Fibroblast of pulmonary artery (primary cell): Measurements from ENCODE around the gene SCN2B.

ENCODE experiments used
- DNase-seq: peaks from one replicate; pipeline ENCODE4 v3.0.0-alpha.2; 2010; ENCODE audit warnings: low read depth
- H3K4me3 ChIP-seq: replicated peaks from 2 replicates; pipeline ENCODE4 v1.5.1; 2011; ENCODE audit warnings: low read depth, mild to moderate bottlenecking, control low read depth, low read length, moderate library complexity
- CTCF ChIP-seq: IDR thresholded peaks from 2 replicates; pipeline ENCODE4 v1.5.1; 2011; ENCODE audit warnings: mild to moderate bottlenecking, control low read depth, low read length, inconsistent platforms; ENCODE audit errors: missing control alignments

Gene SCN2B

DNA sequence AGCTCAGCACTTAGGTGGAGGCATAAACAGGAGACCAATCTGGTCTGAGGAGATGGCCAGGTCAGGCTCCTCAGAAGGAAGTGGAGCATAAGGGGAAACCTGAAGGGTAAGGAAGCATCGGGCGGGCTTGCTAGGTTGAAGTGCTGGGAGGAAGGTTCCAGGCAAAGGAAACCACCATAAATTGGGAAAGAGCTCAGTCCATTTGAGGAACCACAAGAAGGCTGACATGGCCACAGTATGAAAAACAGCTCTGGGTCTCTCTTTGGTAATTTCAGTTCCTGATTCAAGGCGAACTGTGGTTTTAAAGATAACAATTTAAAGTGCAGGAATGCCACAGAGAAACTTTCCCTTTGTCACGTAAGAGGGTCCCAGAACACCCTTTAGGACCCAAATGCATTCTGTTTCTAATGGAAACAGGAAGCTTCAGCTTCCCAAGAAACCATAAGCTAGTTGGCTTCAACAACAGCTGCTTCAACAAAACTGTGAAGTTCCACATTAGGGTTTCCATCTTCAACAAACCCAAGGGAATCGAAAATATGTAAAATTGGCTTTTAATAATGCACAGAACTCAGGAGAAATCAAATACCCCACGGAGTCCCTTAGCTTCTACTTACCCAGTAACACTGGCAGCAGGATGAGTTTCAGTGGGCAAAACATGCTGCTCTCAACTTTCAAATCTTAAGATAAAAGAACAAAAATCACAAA lies 37.9 kb upstream of the SCN2B start:
- TF ChIP-seq CTCF, result no peak
- DNase-seq, result no peak
- no peak overlapping the region for H3K4me3 ChIP-seq

GRCh38 chr11:118213781-118214180 lies 37.3 kb upstream of the SCN2B start:
- H3K4me3 ChIP-seq, result no peak overlapping the region
- TF ChIP-seq CTCF, result no peak
- no peak for DNase-seq

DNA sequence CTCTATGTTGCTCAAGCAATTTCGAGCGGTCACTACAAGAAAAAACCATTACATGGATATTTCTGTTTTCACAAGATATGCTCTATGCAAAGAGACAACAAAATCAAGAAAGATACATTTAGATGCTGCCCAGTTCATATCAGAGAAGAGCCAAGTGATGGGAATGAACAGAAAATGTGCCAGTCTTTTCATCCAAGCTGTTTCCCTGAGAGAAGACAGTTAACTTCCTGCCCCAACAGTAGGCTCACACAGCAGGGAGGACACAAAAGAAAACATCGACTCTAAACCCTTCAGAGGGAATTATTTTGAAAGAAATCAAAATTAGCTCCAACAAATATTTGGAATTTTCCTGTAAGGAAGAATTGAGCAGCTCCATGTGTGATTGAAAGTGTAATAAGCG lies 36.8 kb upstream of the SCN2B start:
- no peak for DNase-seq
- no peak overlapping the region for H3K4me3 ChIP-seq
- TF ChIP-seq CTCF, result no peak

DNA sequence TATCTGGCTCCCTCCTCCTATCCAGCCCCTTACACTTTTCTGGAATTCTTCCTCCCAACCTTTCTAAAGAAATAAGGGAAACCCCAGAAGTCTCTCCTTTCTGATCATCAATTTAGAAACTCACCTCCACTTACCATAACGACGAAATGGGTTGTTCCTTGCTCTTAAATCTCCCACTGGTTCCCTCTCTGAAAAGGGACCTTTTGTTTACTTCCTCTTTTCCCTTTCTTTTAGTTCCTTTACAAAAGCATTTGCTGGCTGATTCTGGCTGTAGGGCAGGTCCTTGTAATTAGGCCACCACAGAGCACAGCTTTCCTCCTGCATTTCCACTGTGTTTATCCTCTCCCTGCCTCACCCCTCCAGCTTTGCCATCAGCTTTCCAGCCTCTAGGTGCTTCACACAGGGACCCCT lies 36.3 kb upstream of the SCN2B start:
- H3K4me3 ChIP-seq, result no peak overlapping the region
- DNase-seq, result no peak
- TF ChIP-seq CTCF, result no peak

GRCh38 chr11:118212131-118212725 lies 35.8 kb upstream of the SCN2B start:
- DNase-seq, result no peak
- no peak overlapping the region for H3K4me3 ChIP-seq
- no peak for TF ChIP-seq CTCF

GRCh38 chr11:118211006-118211405 lies 34.6 kb upstream of the SCN2B start:
- peak; percentile 47 for DNase-seq
- TF ChIP-seq CTCF, result no peak

DNA sequence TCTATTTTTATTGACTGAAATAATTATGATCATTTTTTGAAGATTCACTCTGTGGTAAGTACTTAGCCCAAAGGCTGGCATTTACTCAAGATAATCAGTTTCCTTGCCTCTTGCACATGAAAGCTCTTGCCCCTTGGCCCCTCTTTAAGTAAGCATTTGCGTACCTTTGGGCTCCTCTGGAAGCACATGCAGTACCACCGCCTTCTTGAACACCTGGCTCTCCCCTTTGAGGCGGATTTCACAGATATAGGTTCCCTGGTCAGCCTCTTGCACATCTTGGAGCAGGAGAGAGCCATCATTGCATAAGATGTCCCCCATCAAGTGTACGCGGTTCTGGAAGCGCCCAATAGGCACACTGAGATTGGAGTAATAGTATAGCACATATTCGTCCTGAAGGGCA lies 33.9 kb upstream of the SCN2B start:
- no peak for TF ChIP-seq CTCF
- DNase-seq, result no peak
- H3K4me3 ChIP-seq, result no peak overlapping the region

More at GRCh38 chr11:118211006-118211405, 34.6 kb upstream of the SCN2B start:
- no peak overlapping the region for H3K4me3 ChIP-seq
